Heart right ventricle (tissue), 16 donors: ENCODE data around the gene COL18A1. TPM values are rescaled to one million over a fixed set of nuclear protein-coding genes. Genes with fewer than 3 reads are reported as not detected.

Experiments
- ATAC-seq, 8 donors: fragments of 200-7000 bp; cut with Tn5 transposase; one replicate each; pipeline ENCODE4 v1.9.1; 2020; ENCODE audit warnings: mild to moderate bottlenecking in 8 of 8, moderate library complexity in 8 of 8, moderate number of reproducible peaks in 1 of 8
- DNase-seq, 2 donors: peaks; one replicate each; pipeline ENCODE4 v3.0.0-alpha.2; 2020
- H3K27ac ChIP-seq, 10 donors: fragments of 200-600 bp; sonication (generic) in 2 of 10; one replicate each; pipeline versions ENCODE4 v1.5.0 to v1.8.0; 2020 to 2022; ENCODE audit warnings: mild to moderate bottlenecking in 3 of 10
- H3K27me3 ChIP-seq, 7 donors: fragments of 200-600 bp; one replicate each; pipeline ENCODE4 v1.8.0; 2021 to 2022; ENCODE audit warnings: mild to moderate bottlenecking in 2 of 7
- H3K36me3 ChIP-seq, 9 donors: fragments of 200-600 bp; sonication (generic) in 1 of 9; one replicate each; pipeline versions ENCODE4 v1.5.0 to v1.8.0; 2020 to 2022; ENCODE audit warnings: mild to moderate bottlenecking in 2 of 9
- H3K4me1 ChIP-seq, 9 donors: fragments of 200-600 bp; sonication (generic) in 1 of 9; one replicate each; pipeline versions ENCODE4 v1.5.0 to v1.8.0; 2020 to 2022; ENCODE audit warnings: mild to moderate bottlenecking in 4 of 9
- H3K4me3 ChIP-seq, 10 donors: fragments of 200-600 bp; sonication (generic) in 2 of 10; one replicate each; pipeline versions ENCODE4 v1.5.0 to v1.8.0; 2020 to 2022; ENCODE audit warnings: mild to moderate bottlenecking in 7 of 10, moderate library complexity in 2 of 10
- H3K9me3 ChIP-seq, 11 donors: fragments of 200-600 bp in 10 of 11; sonication (generic) in 2 of 11; one replicate each; pipeline versions ENCODE4 v1.5.0 to v1.8.0; 2013 to 2022; ENCODE audit warnings: mild to moderate bottlenecking in 2 of 11, control low read depth in 1 of 11, moderate library complexity in 1 of 11
- CTCF ChIP-seq, 9 donors: fragments of 200-600 bp; sonication (generic) in 2 of 9; IDR thresholded peaks; one replicate each; pipeline versions ENCODE4 v1.5.0 to v1.8.0; 2021 to 2022; ENCODE audit warnings: antibody characterized with exemption in 9 of 9, mild to moderate bottlenecking in 5 of 9, moderate library complexity in 1 of 9
- WGBS, 2 donors: extraction: QIAGEN DNeasy Blood & Tissue Kit; methylation state at CpG; one replicate each; pipeline ENCODE4 v1.1.7; 2013; ENCODE audit warnings: inconsistent platforms in 1 of 2; 5-methylcytosine and 5-hydroxymethylcytosine counted together
- intact Hi-C, 10 donors: fragments of 100-400 bp; cut with DNase I; formaldehyde crosslinking; loops; one replicate each; pipeline versions ENCODE4 v1.11.1 to v1.14.2; 2022
- polyA plus RNA-seq, 2 donors: library from polyadenylated mRNA; stranded (reverse); fragments of 200-250 nt; gene quantifications; one replicate each; pipeline ENCODE4 v1.2.3, GENCODE V29; 2013
- total RNA-seq, 10 donors: library from RNA; stranded (reverse); fragmentation: NEBNext Ultra II Directional in 3 of 10; extraction: Animal tissue kit (Norgen Biotek cat#: 25700) in 3 of 10; gene quantifications; one replicate each; pipeline versions ENCODE4 v1.2.1 to v1.2.4, GENCODE V29; 2021 to 2023
- donor health status: Arrhythmogenic right ventricular cardiomyopathy.
- donor health status: ischemic (EF 13 %, LVEDD 7.1; RV severe dilation, severe dysfunction).
- donor health status: healthy with polysubstance abuse.
- donor health status: DM: no; HTN: yes; CAD: no.
- donor health status: DM: no; HTN: no; CAD: no.
- donor health status: ischemic (EF 25% LVEDD 6.9; RV normal size, moderate dysfunction).
- donor health status: ischemic (EF 25% LVEDD 5.7; RV mildly dilated, moderate dysfunction).
- donor health status: healthy.
- donor health status: DM: yes; HTN: yes; CAD: no.
- donor health status: Ischemic cardiomyopathy.
- donor health status: ischemic (EF 35%, LVEDD 5.7; RV mildly dilated, moderate dysfunction).
- donor health status: nonischemic (EF 11% LVEDD 7.7; RV severe dilation, severe dysfunction).
- donor health status: DM: yes; HTN: yes; CAD: no.
- donor health status: PGD.
- donor health status: ischemic (EF 29% LVEDD 5.4; RV normal size, mild dysfunction).
- donor health status: nonischemic (EF 23%, LVEDD 6.1; RV moderate dilation, normal function).

Gene COL18A1
- total and polyA plus RNA-seq, 12 donors: 33.7 to 87.1 (median 52.6) TPM

- no peak overlapping the region for H3K4me3 ChIP-seq
- H3K36me3 ChIP-seq: peaks cover 0 to 13% (median 0%) of the 10 kb centered on the region in 9 donors
- intact Hi-C loops: loop anchor here in 1 of 10 donors (10.0 kb wide), 1 partner anchor 361 kb away; no protein-coding TSS in a partner anchor
- peak in 1 of 2 donors; percentile 29 for DNase-seq
- 75 to 79% methylated on average over 24 of the region's 24 CpGs for WGBS, 2 donors
- no peak for TF ChIP-seq CTCF (IDR thresholded peaks at IDR 0.05)
- no peaks in the 10 kb centered on the region for H3K9me3 ChIP-seq
- peak overlapping the region in 1 of 10 donors; percentile 7 for H3K27ac ChIP-seq
- peaks cover 0 to 44% (median 11%) of the 10 kb centered on the region in 9 donors for H3K4me1 ChIP-seq
- no peaks in the 10 kb centered on the region for H3K27me3 ChIP-seq
- ATAC-seq: peak in 6 of 8 donors; percentile 9 to 17 (median 14)
Observed at GRCh38 chr21:45454060-45454925, 49.3 kb downstream of the COL18A1 start.

- Histone ChIP-seq H3K36me3 (peaks cover 0 to 13% (median 0%) of the 10 kb centered on the region in 9 donors), H3K27me3 (no peaks in the 10 kb centered on the region), H3K4me3 (peak overlapping the region in 9 of 10 donors; percentile 33 to 53 (median 42)), H3K4me1 (peaks cover 0 to 44% (median 11%) of the 10 kb centered on the region in 9 donors), H3K9me3 (no peaks in the 10 kb centered on the region), H3K27ac (peak overlapping the region in 8 of 10 donors; percentile 10 to 58 (median 24))
- 42 to 53% methylated on average over 23 of the region's 23 CpGs for WGBS, 2 donors
- peak; percentile 72 to 88 (median 80) for ATAC-seq
- TF ChIP-seq CTCF (IDR thresholded peaks at IDR 0.05): no peak
- DNase-seq: peak in 1 of 2 donors; percentile 61
- intact Hi-C loops: loop anchor here in 1 of 10 donors (10.0 kb wide), 1 partner anchor 360 kb away; no protein-coding TSS in a partner anchor
Observed at GRCh38 chr21:45454926-45455673, 50.1 kb downstream of the COL18A1 start.

GRCh38 chr21:45455674-45456583 is 51.0 kb downstream of the COL18A1 start:
- 76 to 82% methylated on average over 47 of the region's 47 CpGs for WGBS, 2 donors
- peak in 5 of 8 donors; percentile 8 to 23 (median 14) for ATAC-seq
- Histone ChIP-seq H3K4me3 (peak overlapping the region in 9 of 10 donors; percentile 33 to 53 (median 42)), H3K36me3 (peaks cover 0 to 14% (median 0%) of the 10 kb centered on the region in 9 donors), H3K4me1 (peaks cover 0 to 44% (median 11%) of the 10 kb centered on the region in 9 donors), H3K27me3 (no peaks in the 10 kb centered on the region), H3K9me3 (peaks cover 0 to 5% (median 0%) of the 10 kb centered on the region in 11 donors), H3K27ac (peak overlapping the region in 7 of 10 donors; percentile 10 to 58 (median 24))
- peak in 1 of 2 donors; percentile 41 for DNase-seq
- TF ChIP-seq CTCF (IDR thresholded peaks at IDR 0.05): no peak
- intact Hi-C loops: loop anchor here in 1 of 10 donors (10.0 kb wide), 1 partner anchor 359 kb away; no protein-coding TSS in a partner anchor
